GM12875 (cell line): ENCODE results near the gene TRABD.
"Not testable (repeated sequence)": the region's sequence is repeated elsewhere in the genome, so short reads cannot be mapped to it uniquely, and the experiment has no call there.

Source experiments
- H3K4me3 ChIP-seq: one replicate; pipeline ENCODE4 v1.5.1; 2011; ENCODE audit warnings: low read depth, low read length, control low read depth
- TF ChIP-seq, protein P1 (sequence below): IDR thresholded peaks from 2 replicates; pipeline ENCODE4 v1.5.1; 2011; ENCODE audit warnings: low read depth, mild to moderate bottlenecking, control low read depth, inconsistent platforms, low read length, moderate library complexity, borderline replicate concordance; ENCODE audit not compliant: insufficient read depth

The TRABD gene

DNA sequence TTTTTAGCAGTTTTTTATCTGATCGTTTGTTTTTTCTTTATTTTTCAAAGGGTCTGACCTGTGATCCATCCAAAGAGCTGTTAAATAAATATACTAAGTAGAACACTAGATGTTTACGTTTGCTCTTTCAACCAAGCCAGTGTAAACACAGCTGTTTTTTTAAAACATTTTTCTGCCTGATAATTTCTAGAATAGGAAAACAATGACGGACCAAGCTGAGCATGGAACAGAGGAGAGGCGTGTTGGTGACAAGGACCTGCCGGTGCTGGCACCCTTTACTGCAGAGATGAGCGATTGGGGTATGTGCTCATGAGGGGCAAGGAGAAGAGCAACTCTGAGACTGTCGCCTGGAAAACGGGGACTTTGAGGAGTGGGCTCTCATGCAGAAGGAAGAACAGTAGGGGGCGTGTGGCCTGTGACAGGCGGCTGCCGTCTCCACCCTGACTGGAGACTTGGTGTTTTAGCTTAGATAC is 43.8 kb upstream of the TRABD start:
- H3K4me3 ChIP-seq, result no peak overlapping the region
- TF ChIP-seq, protein P1, sequence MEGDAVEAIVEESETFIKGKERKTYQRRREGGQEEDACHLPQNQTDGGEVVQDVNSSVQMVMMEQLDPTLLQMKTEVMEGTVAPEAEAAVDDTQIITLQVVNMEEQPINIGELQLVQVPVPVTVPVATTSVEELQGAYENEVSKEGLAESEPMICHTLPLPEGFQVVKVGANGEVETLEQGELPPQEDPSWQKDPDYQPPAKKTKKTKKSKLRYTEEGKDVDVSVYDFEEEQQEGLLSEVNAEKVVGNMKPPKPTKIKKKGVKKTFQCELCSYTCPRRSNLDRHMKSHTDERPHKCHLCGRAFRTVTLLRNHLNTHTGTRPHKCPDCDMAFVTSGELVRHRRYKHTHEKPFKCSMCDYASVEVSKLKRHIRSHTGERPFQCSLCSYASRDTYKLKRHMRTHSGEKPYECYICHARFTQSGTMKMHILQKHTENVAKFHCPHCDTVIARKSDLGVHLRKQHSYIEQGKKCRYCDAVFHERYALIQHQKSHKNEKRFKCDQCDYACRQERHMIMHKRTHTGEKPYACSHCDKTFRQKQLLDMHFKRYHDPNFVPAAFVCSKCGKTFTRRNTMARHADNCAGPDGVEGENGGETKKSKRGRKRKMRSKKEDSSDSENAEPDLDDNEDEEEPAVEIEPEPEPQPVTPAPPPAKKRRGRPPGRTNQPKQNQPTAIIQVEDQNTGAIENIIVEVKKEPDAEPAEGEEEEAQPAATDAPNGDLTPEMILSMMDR, result no peak

DNA sequence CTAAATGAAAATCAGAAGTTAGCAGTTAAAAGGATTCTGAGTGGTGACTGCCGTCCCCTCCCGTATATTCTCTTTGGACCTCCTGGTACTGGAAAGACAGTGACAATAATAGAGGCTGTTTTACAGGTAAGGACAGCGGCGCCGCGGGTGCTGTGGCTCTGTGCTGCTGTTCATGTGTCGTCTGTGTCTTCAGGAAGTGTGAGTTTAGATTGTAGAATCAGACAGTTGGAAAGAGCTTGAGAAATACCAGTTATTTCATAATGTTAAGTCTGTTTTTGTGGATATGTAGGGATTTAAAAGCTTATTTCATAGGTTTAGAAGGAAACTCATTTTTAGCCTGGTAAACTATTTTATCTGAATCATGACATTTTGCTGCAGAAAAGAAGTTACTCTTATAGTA is 42.6 kb upstream of the TRABD start:
- no peak overlapping the region for H3K4me3 ChIP-seq
- TF ChIP-seq, protein P1, result no peak

DNA sequence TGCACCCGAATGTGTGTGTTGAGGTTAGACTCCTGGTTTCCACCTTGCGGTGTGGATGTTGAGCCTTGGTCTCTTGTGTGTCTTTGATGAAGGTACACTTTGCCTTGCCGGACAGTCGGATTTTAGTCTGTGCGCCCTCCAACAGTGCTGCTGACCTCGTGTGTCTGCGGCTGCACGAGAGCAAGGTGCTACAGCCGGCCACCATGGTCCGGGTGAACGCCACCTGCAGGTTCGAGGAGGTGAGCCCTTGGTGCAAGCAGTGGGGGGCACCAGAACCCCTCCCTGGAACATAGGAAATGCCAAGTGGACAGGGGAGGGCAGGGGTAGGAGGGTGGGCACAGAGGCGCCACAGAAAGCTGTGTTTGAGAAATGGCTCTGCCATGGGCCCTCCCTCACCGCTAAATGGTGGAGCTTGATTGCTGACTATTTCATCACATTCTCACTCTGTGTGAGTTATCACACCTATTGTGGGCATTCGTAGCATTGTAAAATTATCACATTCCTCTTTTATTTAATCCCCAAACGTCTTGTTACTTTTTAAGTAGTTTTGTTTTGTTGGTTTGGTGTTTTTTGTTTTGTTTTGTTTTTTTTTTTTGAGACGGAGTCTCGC is 41.6 kb upstream of the TRABD start:
- TF ChIP-seq, protein P1, result 0 out of 2 replicates have a peak, but pooled peaks have one; percentile 11
- no peak overlapping the region for H3K4me3 ChIP-seq

DNA sequence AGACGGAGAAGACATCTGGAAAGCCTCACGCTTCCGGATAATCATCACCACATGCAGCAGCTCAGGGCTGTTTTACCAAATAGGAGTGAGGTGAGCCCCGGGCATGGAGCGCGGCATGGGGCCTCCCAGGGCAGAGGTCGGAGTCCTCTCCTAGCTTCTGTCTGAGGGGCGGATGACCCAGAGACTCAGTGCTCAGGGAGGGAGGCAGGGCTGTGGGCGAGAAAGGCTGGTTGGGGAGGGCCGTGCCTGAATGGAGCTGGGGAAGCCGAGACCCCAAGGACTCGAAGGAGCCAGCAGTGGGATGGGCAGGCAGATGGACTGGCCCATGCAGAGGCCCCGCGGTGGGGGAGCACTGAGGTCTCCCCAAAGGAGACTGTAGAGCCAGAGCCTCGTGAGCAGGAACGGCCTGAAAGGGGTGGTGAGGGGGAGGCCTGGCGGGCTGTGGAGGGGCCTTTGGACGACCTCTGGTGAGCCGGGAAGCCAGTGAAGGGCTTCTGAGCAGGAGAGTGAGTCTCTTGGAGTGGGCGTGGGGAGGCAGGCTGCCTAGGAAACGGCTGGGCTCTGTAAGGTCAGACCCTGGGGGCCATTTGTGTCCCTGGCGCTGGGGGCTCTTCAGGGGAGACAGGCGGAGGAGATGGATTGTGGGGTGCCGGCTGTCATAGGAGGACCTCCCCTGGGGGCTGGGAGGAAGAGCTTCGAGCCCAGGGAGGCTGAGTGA is 39.8 kb upstream of the TRABD start:
- TF ChIP-seq, protein P1, result no peak
- no peak overlapping the region for H3K4me3 ChIP-seq

DNA sequence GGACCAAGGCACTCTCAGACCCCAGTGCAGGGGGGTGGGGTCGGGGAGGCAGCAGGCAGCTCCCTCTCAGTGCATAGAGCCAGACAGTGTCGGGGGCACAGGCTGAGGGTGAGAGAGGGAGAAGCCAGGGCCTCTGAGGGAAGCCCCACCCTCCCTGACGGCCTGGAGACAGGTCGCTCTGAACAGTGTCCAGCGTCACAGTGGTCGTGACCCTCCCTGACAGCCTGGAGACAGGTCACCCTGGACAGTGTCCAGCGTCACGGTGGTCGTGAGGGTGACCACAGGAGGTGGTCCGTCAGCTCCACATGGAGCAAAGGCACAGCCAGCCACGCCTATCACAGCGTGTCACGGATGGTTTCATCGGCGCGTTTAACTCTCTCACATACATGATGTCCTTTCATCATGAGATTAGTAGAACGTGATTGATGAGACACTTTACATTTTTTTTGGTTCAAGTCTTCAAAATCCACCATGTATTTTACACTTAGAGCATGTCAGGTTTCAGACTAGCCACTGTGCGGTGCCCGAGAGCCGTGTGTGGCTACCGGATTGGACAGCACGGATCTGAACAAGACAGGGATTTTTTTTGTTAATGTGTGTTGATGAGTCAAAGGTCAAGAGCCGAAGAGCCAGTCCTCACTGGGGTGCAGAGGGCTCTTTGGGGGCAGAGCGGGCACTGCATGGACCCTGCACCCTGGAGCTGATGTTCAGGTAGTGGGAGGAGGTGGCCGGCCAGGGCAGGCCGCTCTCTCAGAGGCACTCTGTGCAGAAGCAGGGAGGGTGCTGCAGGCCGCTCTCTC is 39.1 kb upstream of the TRABD start:
- TF ChIP-seq, protein P1, result peak; percentile 54
- no peak overlapping the region for H3K4me3 ChIP-seq

DNA sequence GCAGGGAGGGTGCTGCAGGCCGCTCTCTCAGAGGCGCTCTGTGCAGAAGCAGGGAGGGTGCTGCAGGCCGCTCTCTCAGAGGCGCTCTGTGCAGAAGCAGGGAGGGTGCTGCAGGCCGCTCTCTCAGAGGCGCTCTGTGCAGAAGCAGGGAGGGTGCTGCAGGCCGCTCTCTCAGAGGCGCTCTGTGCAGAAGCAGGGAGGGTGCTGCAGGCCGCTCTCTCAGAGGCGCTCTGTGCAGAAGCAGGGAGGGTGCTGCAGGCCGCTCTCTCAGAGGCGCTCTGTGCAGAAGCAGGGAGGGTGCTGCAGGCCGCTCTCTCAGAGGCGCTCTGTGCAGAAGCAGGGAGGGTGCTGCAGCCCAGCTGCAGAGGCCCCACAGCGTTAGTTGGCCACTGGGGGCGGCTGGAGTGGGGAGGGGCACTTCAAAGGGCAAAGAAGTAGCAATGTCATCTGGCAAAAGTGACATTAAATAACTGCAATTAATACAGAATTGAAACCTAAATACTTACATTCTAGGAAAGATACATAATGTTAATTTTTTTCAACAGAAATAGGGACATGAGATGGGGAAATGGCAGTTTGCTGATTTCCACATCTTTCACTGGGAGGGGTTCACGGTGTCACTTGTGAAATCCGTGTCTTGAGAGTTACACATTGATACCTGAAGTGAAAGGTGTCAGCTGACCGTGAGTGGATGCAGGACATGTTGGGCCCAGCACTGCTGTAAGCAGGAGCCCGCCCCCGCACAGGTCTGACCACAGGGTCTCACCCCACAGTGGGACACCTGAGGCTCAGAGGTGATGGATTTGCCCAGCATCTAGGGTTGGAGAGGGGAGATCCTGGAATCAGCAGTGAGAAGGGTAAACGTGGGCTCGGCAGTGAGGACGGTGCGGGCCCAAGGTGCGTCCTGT is 38.2 kb upstream of the TRABD start:
- H3K4me3 ChIP-seq, result not testable (repeated sequence)

DNA sequence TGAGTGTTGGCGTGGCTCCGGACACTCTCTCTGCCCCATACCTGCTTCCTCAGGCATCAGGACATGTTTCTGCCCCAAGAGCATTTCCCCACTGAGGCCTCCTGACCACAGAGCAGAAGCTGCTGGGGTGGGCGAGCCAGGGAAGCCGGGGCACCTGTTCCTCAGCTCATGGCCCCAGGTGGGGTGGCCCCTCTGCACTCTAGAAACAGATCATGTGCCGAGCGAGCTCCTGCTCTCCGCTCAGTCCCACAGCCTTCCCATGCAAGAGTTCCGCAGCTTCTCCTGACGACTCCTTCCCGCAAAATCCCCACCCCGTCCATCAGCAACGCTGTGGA is 37.6 kb upstream of the TRABD start:
- H3K4me3 ChIP-seq, result no peak overlapping the region
- TF ChIP-seq, protein P1, result no peak
